HL-60 (cell line): ENCODE results near the gene SPINK9.

Source experiments
- DNase-seq, 2 experiments: peaks; one replicate each; pipeline ENCODE4 v3.0.0-alpha.2; 2010 to 2020; ENCODE audit warnings: low read depth in 1 of 2, low spot score in 1 of 2
- H3K27ac ChIP-seq: fragments of 250-450 bp; sonication (Bioruptor Pico); replicated peaks from 2 replicates; pipeline ENCODE4 v1.5.1; 2020; ENCODE audit warnings: mild to moderate bottlenecking, moderate library complexity
- H3K27me3 ChIP-seq: fragments of 250-450 bp; sonication (Bioruptor Pico); 2 replicates; pipeline ENCODE4 v1.5.1; 2021; ENCODE audit warnings: mild to moderate bottlenecking, moderate library complexity; ENCODE audit not compliant: insufficient read depth, poor library complexity, severe bottlenecking
- H3K4me3 ChIP-seq: replicated peaks from 2 replicates; pipeline ENCODE4 v1.5.1; 2011; ENCODE audit warnings: mild to moderate bottlenecking, control low read depth, low read length; ENCODE audit not compliant: insufficient read depth
- CTCF ChIP-seq: IDR thresholded peaks from one replicate; pipeline ENCODE4 v1.5.1; 2011; ENCODE audit warnings: low read length, control low read depth, inconsistent platforms; ENCODE audit not compliant: insufficient read depth
- GABPA ChIP-seq: IDR thresholded peaks from 2 replicates; pipeline ENCODE4 v1.6.1; 2012; ENCODE audit warnings: low read depth
- POLR2AphosphoS5 ChIP-seq: IDR thresholded peaks from 2 replicates; pipeline ENCODE4 v1.6.1; 2012; ENCODE audit warnings: low read depth
- REST ChIP-seq: IDR thresholded peaks from 2 replicates; pipeline ENCODE4 v1.6.1; 2012; ENCODE audit warnings: low read depth; ENCODE audit not compliant: insufficient replicate concordance
- SPI1 ChIP-seq: IDR thresholded peaks from 2 replicates; pipeline ENCODE4 v1.6.1; 2012; ENCODE audit warnings: low read depth, mild to moderate bottlenecking, borderline replicate concordance

SPINK9 gene

GRCh38 chr5:148388696-148389095, 53.3 kb downstream of the SPINK9 start:
- H3K4me3 ChIP-seq, result no peak overlapping the region
- H3K27me3 ChIP-seq, result no peaks in the 10 kb centered on the region

More at GRCh38 chr5:148388696-148389095, 53.3 kb downstream of the SPINK9 start:
- no peak for DNase-seq
- TF ChIP-seq POLR2AphosphoS5 (no peak), REST (no peak), CTCF (no peak), GABPA (no peak), SPI1 (no peak)
- H3K27ac ChIP-seq, result no peak overlapping the region
